GM21723 (cell line): ENCODE data around the gene AFF3.
"Not testable (repeated sequence)": the region's sequence is repeated elsewhere in the genome, so short reads cannot be mapped to it uniquely, and the experiment has no call there.

Experiments used
- ATAC-seq: cut with Tn5 transposase; IDR thresholded peaks from one replicate; pipeline ENCODE4 v1.9.1; 2021; ENCODE audit warnings: mild to moderate bottlenecking, moderate library complexity; ENCODE audit not compliant: unreplicated experiment

AFF3 gene

GRCh38 chr2:99522157-99522556 lies 620.2 kb downstream of the AFF3 start:
- no peak for ATAC-seq

GRCh38 chr2:99520813-99521212 lies 621.6 kb downstream of the AFF3 start:
- no peak for ATAC-seq

GRCh38 chr2:99520195-99520594 lies 622.2 kb downstream of the AFF3 start:
- ATAC-seq, result no peak

GRCh38 chr2:99514357-99514756 lies 628.0 kb downstream of the AFF3 start:
- ATAC-seq, result no peak

GRCh38 chr2:99512181-99512591 lies 630.2 kb downstream of the AFF3 start:
- ATAC-seq, result no peak

- ATAC-seq, result no peak
Measured at GRCh38 chr2:99509387-99509786, 633.0 kb downstream of the AFF3 start.

- no peak for ATAC-seq
Measured at GRCh38 chr2:99507937-99508818, 634.2 kb downstream of the AFF3 start.

- ATAC-seq, result no peak
Measured at GRCh38 chr2:99504844-99505584, 637.4 kb downstream of the AFF3 start.

GRCh38 chr2:99503662-99504416 lies 638.6 kb downstream of the AFF3 start:
- not testable (repeated sequence) for ATAC-seq

- no peak for ATAC-seq
Measured at GRCh38 chr2:99496021-99496420, 646.4 kb downstream of the AFF3 start.
